MM.1S (cell line): Measurements from ENCODE around the gene COL13A1.

Experiments
- CTCF ChIP-seq: fragments of 300-600 bp; sonication (generic); IDR thresholded peaks from 2 replicates; pipeline ENCODE4 v1.5.1; 2016; ENCODE audit warnings: antibody characterized with exemption, low read length, mixed read lengths
- EZH2 ChIP-seq: fragments of 300-600 bp; sonication (generic); optimal IDR thresholded peaks from 2 replicates; pipeline ENCODE3; 2017; ENCODE audit warnings: low read depth, mild to moderate bottlenecking, antibody characterized with exemption, low read length, mixed read lengths

GRCh38 chr10:69996611-69997010, 194.9 kb downstream of the COL13A1 start:
- TF ChIP-seq EZH2 (no peak), CTCF (no peak)
